Parathyroid adenoma (tissue), 2 donors: Measurements from ENCODE around the gene FAM193B.

ENCODE experiments used
- H2AFZ ChIP-seq: fragments of 300-600 bp; sonication (generic); one replicate; pipeline ENCODE4 v1.7.0; 2017; ENCODE audit warnings: antibody characterized with exemption, mild to moderate bottlenecking
- H3K27ac ChIP-seq: fragments of 300-600 bp; sonication (generic); one replicate; pipeline ENCODE4 v1.7.0; 2017
- H3K27me3 ChIP-seq: fragments of 300-600 bp; sonication (generic); one replicate; pipeline ENCODE4 v1.7.0; 2017; ENCODE audit warnings: low read length; ENCODE audit not compliant: control insufficient read depth, insufficient read depth
- H3K36me3 ChIP-seq: fragments of 300-600 bp; sonication (generic); one replicate; pipeline ENCODE4 v1.7.0; 2017; ENCODE audit warnings: low read length; ENCODE audit not compliant: control insufficient read depth, insufficient read depth
- H3K4me1 ChIP-seq: fragments of 300-600 bp; sonication (generic); one replicate; pipeline ENCODE4 v1.7.0; 2017; ENCODE audit warnings: control low read depth
- H3K4me2 ChIP-seq: fragments of 300-600 bp; sonication (generic); one replicate; pipeline ENCODE4 v1.7.0; 2017; ENCODE audit warnings: low read length
- H3K4me3 ChIP-seq: fragments of 300-600 bp; sonication (generic); one replicate; pipeline ENCODE4 v1.7.0; 2017; ENCODE audit warnings: low read depth, low read length
- H3K79me2 ChIP-seq: fragments of 300-600 bp; sonication (generic); one replicate; pipeline ENCODE4 v1.7.0; 2017; ENCODE audit warnings: control low read depth
- H3K9ac ChIP-seq: fragments of 300-600 bp; sonication (generic); one replicate; pipeline ENCODE4 v1.7.0; 2017; ENCODE audit warnings: mild to moderate bottlenecking
- H3K9me3 ChIP-seq: fragments of 300-600 bp; sonication (generic); one replicate; pipeline ENCODE4 v1.7.0; 2017; ENCODE audit warnings: low read length; ENCODE audit not compliant: control insufficient read depth
- CTCF ChIP-seq: fragments of 300-600 bp; sonication (generic); IDR thresholded peaks from one replicate; pipeline ENCODE4 v1.7.0; 2017; ENCODE audit warnings: antibody characterized with exemption, mild to moderate bottlenecking
- donor health status: primary hyperparathyroidism.

The FAM193B gene

GRCh38 chr5:177554474-177555111 lies at the start of gene FAM193B:
TSS of gene FAM193B (minus strand) at chr5:177554563. CDS start at chr5:177554458, 105 bp downstream.
- Histone ChIP-seq H3K4me1 (peaks cover 16% of the 10 kb centered on the region), H3K9ac (no peak within 1 kb of the TSS), H3K4me3 (peak within 1 kb of the TSS; percentile 67), H3K79me2 (peaks cover 35% of the 10 kb centered on the region), H3K36me3 (no peaks in the 10 kb centered on the region), H2AFZ (peak within 1 kb of the TSS; percentile 82), H3K27me3 (no peaks in the 10 kb centered on the region), H3K27ac (peak within 1 kb of the TSS; percentile 45), H3K9me3 (no peaks in the 10 kb centered on the region), H3K4me2 (peak within 1 kb of the TSS; percentile 94)
- peak; percentile 12 for TF ChIP-seq CTCF

GRCh38 chr5:177604116-177604521 lies 49.8 kb upstream of the FAM193B start:
- H3K4me1 ChIP-seq, result peaks cover 21% of the 10 kb centered on the region
- H3K9me3 ChIP-seq, result no peaks in the 10 kb centered on the region
- no peak overlapping the region for H3K4me3 ChIP-seq
- no peaks in the 10 kb centered on the region for H3K27me3 ChIP-seq
- H3K79me2 ChIP-seq, result peaks cover 5% of the 10 kb centered on the region
- H2AFZ ChIP-seq, result no peak overlapping the region
- no peak overlapping the region for H3K27ac ChIP-seq
- H3K9ac ChIP-seq, result no peak overlapping the region
- H3K36me3 ChIP-seq, result no peaks in the 10 kb centered on the region
- H3K4me2 ChIP-seq, result no peak overlapping the region
- no peak for TF ChIP-seq CTCF

GRCh38 chr5:177603631-177604030 lies 49.3 kb upstream of the FAM193B start:
- Histone ChIP-seq H3K4me1 (peaks cover 21% of the 10 kb centered on the region), H3K9ac (no peak overlapping the region), H3K36me3 (no peaks in the 10 kb centered on the region), H3K4me3 (no peak overlapping the region), H2AFZ (no peak overlapping the region), H3K9me3 (no peaks in the 10 kb centered on the region), H3K27ac (no peak overlapping the region), H3K79me2 (peaks cover 5% of the 10 kb centered on the region), H3K27me3 (no peaks in the 10 kb centered on the region), H3K4me2 (no peak overlapping the region)
- TF ChIP-seq CTCF, result no peak

- H2AFZ ChIP-seq, result no peak overlapping the region
- peak overlapping the region; percentile 74 for H3K27ac ChIP-seq
- H3K9me3 ChIP-seq, result no peaks in the 10 kb centered on the region
- peak overlapping the region; percentile 38 for H3K4me3 ChIP-seq
- H3K79me2 ChIP-seq, result peaks cover 5% of the 10 kb centered on the region
- peak overlapping the region; percentile 59 for H3K4me2 ChIP-seq
- H3K36me3 ChIP-seq, result no peaks in the 10 kb centered on the region
- no peaks in the 10 kb centered on the region for H3K27me3 ChIP-seq
- no peak overlapping the region for H3K9ac ChIP-seq
- H3K4me1 ChIP-seq, result peaks cover 21% of the 10 kb centered on the region
- no peak for TF ChIP-seq CTCF
Observed at GRCh38 chr5:177602458-177602830, 48.1 kb upstream of the FAM193B start.
